C4-2B (cell line): ENCODE measurements around the gene PRKD1.

ENCODE experiments used
- ZFX ChIP-seq: fragments of 450-650 bp; IDR thresholded peaks from 2 replicates; pipeline ENCODE4 v1.6.1; 2017
- TF ChIP-seq, protein P1 (sequence below): fragments of 450-650 bp; conservative IDR thresholded peaks from 2 replicates; pipeline ENCODE4 v1.5.1; 2017; ENCODE audit warnings: mild to moderate bottlenecking

- TF ChIP-seq, protein P1, sequence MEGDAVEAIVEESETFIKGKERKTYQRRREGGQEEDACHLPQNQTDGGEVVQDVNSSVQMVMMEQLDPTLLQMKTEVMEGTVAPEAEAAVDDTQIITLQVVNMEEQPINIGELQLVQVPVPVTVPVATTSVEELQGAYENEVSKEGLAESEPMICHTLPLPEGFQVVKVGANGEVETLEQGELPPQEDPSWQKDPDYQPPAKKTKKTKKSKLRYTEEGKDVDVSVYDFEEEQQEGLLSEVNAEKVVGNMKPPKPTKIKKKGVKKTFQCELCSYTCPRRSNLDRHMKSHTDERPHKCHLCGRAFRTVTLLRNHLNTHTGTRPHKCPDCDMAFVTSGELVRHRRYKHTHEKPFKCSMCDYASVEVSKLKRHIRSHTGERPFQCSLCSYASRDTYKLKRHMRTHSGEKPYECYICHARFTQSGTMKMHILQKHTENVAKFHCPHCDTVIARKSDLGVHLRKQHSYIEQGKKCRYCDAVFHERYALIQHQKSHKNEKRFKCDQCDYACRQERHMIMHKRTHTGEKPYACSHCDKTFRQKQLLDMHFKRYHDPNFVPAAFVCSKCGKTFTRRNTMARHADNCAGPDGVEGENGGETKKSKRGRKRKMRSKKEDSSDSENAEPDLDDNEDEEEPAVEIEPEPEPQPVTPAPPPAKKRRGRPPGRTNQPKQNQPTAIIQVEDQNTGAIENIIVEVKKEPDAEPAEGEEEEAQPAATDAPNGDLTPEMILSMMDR = no peak
- no peak for TF ChIP-seq ZFX
Observed at GRCh38 chr14:29941401-29941800, 13.8 kb upstream of the PRKD1 start.
